Endothelial cell (in vitro differentiated cells): ENCODE results near the gene LEF1. TPM values are rescaled to one million over a fixed set of nuclear protein-coding genes. Genes with fewer than 3 reads are reported as not detected.

Source experiments
- DNase-seq: peaks from one replicate; pipeline ENCODE4 v3.0.0; 2021; ENCODE audit warnings: low spot score
- H3K27ac Mint-ChIP-seq: one replicate; pipeline ENCODE4 v1.8.0; 2021; ENCODE audit warnings: mixed read lengths, inconsistent platforms; ENCODE audit not compliant: unreplicated experiment
- H3K27me3 Mint-ChIP-seq: one replicate; pipeline ENCODE4 v1.8.0; 2021; ENCODE audit warnings: mild to moderate bottlenecking, moderate library complexity, mixed read lengths, inconsistent platforms; ENCODE audit not compliant: unreplicated experiment
- H3K36me3 Mint-ChIP-seq: one replicate; pipeline ENCODE4 v1.8.0; 2021; ENCODE audit warnings: mild to moderate bottlenecking, low read depth, mixed read lengths, inconsistent platforms; ENCODE audit not compliant: unreplicated experiment
- H3K4me1 Mint-ChIP-seq: one replicate; pipeline ENCODE4 v1.8.0; 2021; ENCODE audit warnings: mild to moderate bottlenecking, mixed read lengths, inconsistent platforms; ENCODE audit not compliant: unreplicated experiment
- H3K4me3 Mint-ChIP-seq: one replicate; pipeline ENCODE4 v1.8.0; 2021; ENCODE audit warnings: mild to moderate bottlenecking, mixed read lengths, inconsistent platforms; ENCODE audit not compliant: unreplicated experiment
- H3K9me3 Mint-ChIP-seq: one replicate; pipeline ENCODE4 v1.8.0; 2021; ENCODE audit warnings: mixed read lengths, inconsistent platforms; ENCODE audit not compliant: unreplicated experiment
- CTCF ChIP-seq: fragments of 200-600 bp; sonication (generic); IDR thresholded peaks from one replicate; pipeline ENCODE4 v1.5.0; 2021; ENCODE audit warnings: antibody characterized with exemption; ENCODE audit not compliant: unreplicated experiment
- total RNA-seq: library from RNA; stranded (reverse); fragmentation: NEBNext Ultra II Directional; extraction: Animal tissue kit (Norgen Biotek cat#: 25700); gene quantifications from one replicate; pipeline ENCODE4 v1.2.1, GENCODE V29; 2021; ENCODE audit not compliant: unreplicated experiment

Gene LEF1
- total RNA-seq, 1 donor from 2014 or later = 15.9 TPM

GRCh38 chr4:108129196-108129595, 39.5 kb downstream of the LEF1 start:
- Mint-ChIP-seq H3K4me3 (no peak overlapping the region), H3K4me1 (peaks cover 8% of the 10 kb centered on the region), H3K27me3 (no peaks in the 10 kb centered on the region), H3K36me3 (no peaks in the 10 kb centered on the region), H3K27ac (no peak overlapping the region), H3K9me3 (no peaks in the 10 kb centered on the region)
- no peak for TF ChIP-seq CTCF
- DNase-seq = no peak

- H3K27ac Mint-ChIP-seq = no peak overlapping the region
- no peaks in the 10 kb centered on the region for H3K9me3 Mint-ChIP-seq
Measured at GRCh38 chr4:108126806-108127205, 41.9 kb downstream of the LEF1 start.

GRCh38 chr4:108120789-108121188, 47.9 kb downstream of the LEF1 start:
- Mint-ChIP-seq H3K27me3 (no peaks in the 10 kb centered on the region), H3K4me1 (peaks cover 7% of the 10 kb centered on the region), H3K9me3 (no peaks in the 10 kb centered on the region)

More at GRCh38 chr4:108126806-108127205, 41.9 kb downstream of the LEF1 start:
- TF ChIP-seq CTCF = no peak
- H3K36me3 Mint-ChIP-seq = no peaks in the 10 kb centered on the region
- H3K4me3 Mint-ChIP-seq = no peak overlapping the region
- H3K27me3 Mint-ChIP-seq = no peaks in the 10 kb centered on the region
- H3K4me1 Mint-ChIP-seq = peaks cover 8% of the 10 kb centered on the region
- DNase-seq = no peak

GRCh38 chr4:108119199-108119800, 49.4 kb downstream of the LEF1 start:
- H3K4me3 Mint-ChIP-seq = no peak overlapping the region
- TF ChIP-seq CTCF = no peak
- DNase-seq = no peak

More at GRCh38 chr4:108120789-108121188, 47.9 kb downstream of the LEF1 start:
- no peak for TF ChIP-seq CTCF
- Mint-ChIP-seq H3K36me3 (no peaks in the 10 kb centered on the region), H3K4me3 (no peak overlapping the region), H3K27ac (no peak overlapping the region)
- DNase-seq = no peak

GRCh38 chr4:108118505-108118904, 50.2 kb downstream of the LEF1 start:
- Mint-ChIP-seq H3K9me3 (no peaks in the 10 kb centered on the region), H3K27me3 (no peaks in the 10 kb centered on the region), H3K27ac (no peak overlapping the region), H3K36me3 (no peaks in the 10 kb centered on the region), H3K4me1 (peaks cover 19% of the 10 kb centered on the region), H3K4me3 (no peak overlapping the region)
- DNase-seq = no peak
- TF ChIP-seq CTCF = no peak

More at GRCh38 chr4:108119199-108119800, 49.4 kb downstream of the LEF1 start:
- Mint-ChIP-seq H3K27me3 (no peaks in the 10 kb centered on the region), H3K4me1 (peaks cover 16% of the 10 kb centered on the region), H3K9me3 (no peaks in the 10 kb centered on the region), H3K36me3 (no peaks in the 10 kb centered on the region), H3K27ac (no peak overlapping the region)
